ENCODE data around the gene KIF16B. TPM values are rescaled to one million over a fixed set of nuclear protein-coding genes. Genes with fewer than 3 reads are reported as not detected.

Gene KIF16B
- total and polyA plus RNA-seq, 2 of the 8 experiments (the other 6 are each of a cell fraction or from before 2014, with no cell fraction given): 3.0 to 9.2 TPM

DNA sequence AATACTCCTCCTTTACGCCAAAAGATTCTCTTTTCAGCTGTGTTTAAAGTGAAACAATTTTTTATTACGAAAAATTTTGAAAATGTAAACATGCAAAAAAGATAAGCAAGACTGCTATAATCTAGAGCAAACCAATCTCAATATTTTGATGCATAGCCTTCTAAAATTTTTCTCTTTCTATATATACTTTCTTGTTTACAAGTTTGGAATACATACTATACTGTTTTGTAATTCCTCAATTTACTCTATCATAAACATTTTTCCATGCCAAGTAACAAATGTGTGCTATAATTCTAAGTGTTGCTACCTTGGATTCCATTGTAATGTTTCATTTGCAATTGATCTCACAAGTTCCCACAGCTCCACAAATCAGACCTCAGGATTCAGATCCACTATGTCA, 43.1 kb upstream of the KIF16B start:
- Histone ChIP-seq H2BK20ac (ENCODE audit: low read length) (no peak overlapping the region), H2BK120ac (replicated peaks; ENCODE audit: low read depth, low read length) (no peak overlapping the region), H3K9ac (replicated peaks in 1 of 4; ENCODE audit: extremely low read depth in 1 of 4, low read depth in 3 of 4, low read length in 3 of 4) (no peak overlapping the region), H3K4ac (replicated peaks; ENCODE audit: insufficient read length, low read depth, low read length) (no peak overlapping the region), H2BK15ac (ENCODE audit: low read length) (no peak overlapping the region), H3K18ac (ENCODE audit: extremely low read depth, low read length) (no peak overlapping the region), H3K79me1 (ENCODE audit: low read depth, low read length) (no peaks in the 10 kb centered on the region), H3K4me1 (replicated peaks in 1 of 4; ENCODE audit: control insufficient read depth in 3 of 4, insufficient read depth in 4 of 4, low read length in 3 of 4) (peaks cover 0 to 3% (median 1%) of the 10 kb centered on the region in 4 experiments; a peak in 1 of 7 replicates), H4K5ac (ENCODE audit: insufficient read length, low read depth, low read length) (no peak overlapping the region), H3K27ac (ENCODE audit: low read depth, low read length) (no peak overlapping the region), H2AK5ac (ENCODE audit: low read depth, low read length) (no peak overlapping the region), H3K4me3 (ENCODE audit: extremely low read depth in 1 of 4, insufficient read depth in 2 of 4, low read depth in 3 of 4, low read length in 4 of 4) (no peak overlapping the region), H3K79me2 (ENCODE audit: control insufficient read depth in 1 of 2, insufficient read depth in 2 of 2, low read length in 2 of 2) (no peaks in the 10 kb centered on the region), H3K14ac (ENCODE audit: insufficient read length) (no peak overlapping the region), H3K23ac (ENCODE audit: insufficient read length) (no peak overlapping the region), H2AFZ (ENCODE audit: low read length) (no peak overlapping the region), H4K8ac (ENCODE audit: extremely low read depth, insufficient read depth, low read length) (no peak overlapping the region), H4K20me1 (replicated peaks in 1 of 2; ENCODE audit: control insufficient read depth in 1 of 2, insufficient read depth in 2 of 2, low read length in 2 of 2) (no peaks in the 10 kb centered on the region), H3K4me2 (ENCODE audit: insufficient read depth in 1 of 2, low read depth in 2 of 2, low read length in 2 of 2) (no peak overlapping the region), H4K91ac (replicated peaks; ENCODE audit: insufficient read length, low read length) (no peak overlapping the region), H3K9me3 (ENCODE audit: insufficient read depth in 2 of 2, low read depth in 1 of 2, low read length in 1 of 2) (peaks cover 5 to 8% of the 10 kb centered on the region in 2 experiments; a peak in 1 of 4 replicates), H3K56ac (replicated peaks; ENCODE audit: insufficient read length, low read depth, low read length) (no peak overlapping the region), H2BK12ac (ENCODE audit: low read depth, low read length) (no peak overlapping the region), H3K27me3 (replicated peaks in 1 of 4; ENCODE audit: control insufficient read depth in 3 of 4, extremely low read depth in 1 of 4, insufficient read depth in 3 of 4, low read length in 3 of 4) (no peaks in the 10 kb centered on the region), H2BK5ac (ENCODE audit: low read depth, low read length) (no peak overlapping the region), H3K23me2 (ENCODE audit: low read depth, low read length) (no peaks in the 10 kb centered on the region), H3K36me3 (ENCODE audit: control insufficient read depth in 2 of 4, insufficient read depth in 4 of 4, low read length in 3 of 4) (no peaks in the 10 kb centered on the region)
- POLR2A ChIA-PET (ENCODE audit: partially characterized antibody): no interaction called here
- CTCF ChIA-PET (ENCODE audit: partially characterized antibody): interaction anchor here (1.1 to 1.5 kb wide), 3 partner anchors 12 to 14 kb away, joined by 3 to 4 read pairs (median 4); no protein-coding TSS in a partner anchor
- no peak for TF ChIP-seq SP2 (IDR thresholded peaks at IDR 0.05; ENCODE audit: low read length)
- DNase-seq (ENCODE audit: low read depth in 1 of 2, low spot score in 2 of 2) (no peak), FAIRE-seq (no peak)
- WGBS, 2 experiments (ENCODE audit: extremely low coverage in 1 of 2, insufficient coverage in 1 of 2, insufficient read length in 1 of 2, insufficient replicate concordance in 2 of 2, low coverage in 1 of 2, low lambda C conversion rate in 2 of 2, missing lambda C conversion rate in 1 of 2): 90% methylated on average over 2 of the region's 2 CpGs; no CpG with 5 or more reads in 1 of the 2 experiments

Measured in H1 (cell line).